HepG2 (cell line): ENCODE data around the gene MAP3K1. TPM values are rescaled to one million over a fixed set of nuclear protein-coding genes. Genes with fewer than 3 reads are reported as not detected.

Source experiments
- BRF2 ChIP-seq: sonication (generic); formaldehyde crosslinking; IDR thresholded peaks from 2 replicates; pipeline ENCODE4 v1.8.1; 2022; ENCODE audit warnings: mild to moderate bottlenecking, missing genetic modification reagents
- CBFB ChIP-seq: sonication (generic); formaldehyde crosslinking; IDR thresholded peaks from 2 replicates; pipeline ENCODE4 v1.4.0; 2020; ENCODE audit warnings: missing genetic modification reagents
- FOXC1 ChIP-seq: sonication (generic); formaldehyde crosslinking; IDR thresholded peaks from 2 replicates; pipeline ENCODE4 v1.8.0; 2022; ENCODE audit warnings: mild to moderate bottlenecking, missing genetic modification reagents, borderline replicate concordance
- MAF1 ChIP-seq: sonication (generic); formaldehyde crosslinking; IDR thresholded peaks from 2 replicates; pipeline ENCODE4 v1.5.0; 2020; ENCODE audit warnings: missing genetic modification reagents, borderline replicate concordance
- MYC ChIP-seq: sonication (generic); formaldehyde crosslinking; IDR thresholded peaks from 2 replicates; pipeline ENCODE4 v1.9.0; 2021; ENCODE audit warnings: missing genetic modification reagents, borderline replicate concordance
- MYPOP ChIP-seq: sonication (generic); formaldehyde crosslinking; IDR thresholded peaks from 2 replicates; pipeline ENCODE4 v1.8.1; 2023; ENCODE audit warnings: mild to moderate bottlenecking, moderate library complexity, missing genetic modification reagents
- NAIF1 ChIP-seq: sonication (generic); formaldehyde crosslinking; IDR thresholded peaks from 2 replicates; pipeline ENCODE4 v1.5.0; 2020; ENCODE audit warnings: mild to moderate bottlenecking, missing genetic modification reagents, borderline replicate concordance
- NFKB2 ChIP-seq: sonication (generic); formaldehyde crosslinking; IDR thresholded peaks from 2 replicates; pipeline ENCODE4 v1.4.0; 2020; ENCODE audit warnings: missing genetic modification reagents, borderline replicate concordance
- PRDM10 ChIP-seq: sonication (generic); formaldehyde crosslinking; IDR thresholded peaks from 2 replicates; pipeline ENCODE4 v1.4.0; 2020; ENCODE audit warnings: low read depth, missing genetic modification reagents
- REL ChIP-seq: sonication (generic); formaldehyde crosslinking; conservative IDR thresholded peaks from 2 replicates; pipeline ENCODE4 v1.8.0; 2022; ENCODE audit warnings: mild to moderate bottlenecking, missing genetic modification reagents, moderate library complexity
- SP5 ChIP-seq: IDR thresholded peaks from 2 replicates; pipeline ENCODE4 v1.6.1; 2016; ENCODE audit warnings: low read depth, borderline replicate concordance
- ZBTB38 ChIP-seq: sonication (generic); formaldehyde crosslinking; IDR thresholded peaks from 2 replicates; pipeline ENCODE4 v1.5.1; 2020; ENCODE audit warnings: mild to moderate bottlenecking, missing genetic modification reagents
- ZMAT3 ChIP-seq: sonication (generic); formaldehyde crosslinking; conservative IDR thresholded peaks from 2 replicates; pipeline ENCODE4 v1.7.0; 2021; ENCODE audit warnings: missing genetic modification reagents
- ZNF142 ChIP-seq: sonication (generic); formaldehyde crosslinking; IDR thresholded peaks from 2 replicates; pipeline ENCODE4 v1.4.0; 2020; ENCODE audit warnings: missing genetic modification reagents
- ZNF235 ChIP-seq: sonication (generic); formaldehyde crosslinking; IDR thresholded peaks from 2 replicates; pipeline ENCODE4 v1.8.1; 2023; ENCODE audit warnings: mild to moderate bottlenecking, missing genetic modification reagents, borderline replicate concordance
- ZNF282 ChIP-seq: fragments of 450-650 bp; IDR thresholded peaks from 2 replicates; pipeline ENCODE4 v1.6.1; 2018; ENCODE audit not compliant: partially characterized antibody
- ZSCAN30 ChIP-seq: sonication (generic); formaldehyde crosslinking; IDR thresholded peaks from 2 replicates; pipeline ENCODE4 v1.5.0; 2020; ENCODE audit warnings: mild to moderate bottlenecking, missing genetic modification reagents
- polyA plus RNA-seq, 8 experiments: library from polyadenylated mRNA; depleted of rRNA in 3 of 8; stranded (reverse) in 7 of 8; unstranded in 1 of 8; fragments of >200 nt; fragmentation: Illumina TruSeq in 4 of 8; extraction: Trizol in 4 of 8; gene quantifications; 2 replicates each; pipeline versions ENCODE4 v1.2.1 to v1.2.3, GENCODE V29; 2011 to 2016; ENCODE audit warnings: low read depth in 4 of 8, missing spikeins in 1 of 8, mixed read lengths in 1 of 8; ENCODE audit not compliant: insufficient read depth in 1 of 8
- total RNA-seq, 5 experiments: library from RNA; depleted of rRNA; stranded (reverse); fragments of >200 nt; fragmentation: Illumina TruSeq; extraction: Trizol; gene quantifications; 2 replicates each; pipeline ENCODE4 v1.2.3, GENCODE V29; 2016; ENCODE audit warnings: low read depth in 1 of 5

The MAP3K1 gene
- total and polyA plus RNA-seq, 2 of the 13 experiments (the other 11 are each of a cell fraction or from before 2014, with no cell fraction given) = 16.4 to 30.3 TPM

- TF ChIP-seq PRDM10 (CRISPR knock-in tag) (no peak), ZNF235 (CRISPR knock-in tag) (0 out of 2 replicates have a peak, but pooled peaks have one; percentile 13), ZBTB38 (CRISPR knock-in tag) (no peak), REL (CRISPR knock-in tag) (no peak), ZMAT3 (no peak), CBFB (CRISPR knock-in tag) (0 out of 2 replicates have a peak, but pooled peaks have one; percentile 3), NAIF1 (CRISPR knock-in tag) (peak; percentile 1; the same call in 1 of the 2 replicates), ZNF142 (CRISPR knock-in tag) (no peak), MAF1 (CRISPR knock-in tag) (no peak), BRF2 (CRISPR knock-in tag) (no peak), ZSCAN30 (CRISPR knock-in tag) (no peak), SP5 (CRISPR knock-in tag) (no peak), MYC (CRISPR knock-in tag) (0 out of 2 replicates have a peak, but pooled peaks have one; percentile 2), NFKB2 (no peak), FOXC1 (0 out of 2 replicates have a peak, but pooled peaks have one; percentile 12), ZNF282 (no peak), MYPOP (no peak)
Observed at GRCh38 chr5:56815658-56816545, 553 bp downstream of the MAP3K1 start (continued).
